Measurements from ENCODE around the gene DOCK10. TPM values are rescaled to one million over a fixed set of nuclear protein-coding genes. Genes with fewer than 3 reads are reported as not detected.

The DOCK10 gene
- total and polyA plus RNA-seq, 9 of the 15 experiments (the other 6 are each of a cell fraction or from before 2014, with no cell fraction given) = 0.01 to 0.87 (median 0.18) TPM

GRCh38 chr2:225090746-225091145 is 48.5 kb upstream of the DOCK10 start:
- Histone ChIP-seq H3K27ac (ENCODE audit: extremely low read depth, low read depth, low read length) (no peak overlapping the region), H3K9me1 (ENCODE audit: control insufficient read depth, insufficient read depth, low read length) (no peaks in the 10 kb centered on the region), H3K4me3 (no peak overlapping the region), H3K36me3 (ENCODE audit: control insufficient read depth, insufficient read depth, low read length) (no peaks in the 10 kb centered on the region), H3K9me3 (replicated peaks; ENCODE audit: control insufficient read depth, insufficient read depth, low read depth, low read length) (no peaks in the 10 kb centered on the region), H3K79me2 (ENCODE audit: control insufficient read depth, insufficient read depth, low read length) (no peaks in the 10 kb centered on the region), H3K27me3 (ENCODE audit: control insufficient read depth in 2 of 2, insufficient read depth in 2 of 2, low read length in 2 of 2) (no peaks in the 10 kb centered on the region), H3K4me1 (replicated peaks in 1 of 2; ENCODE audit: control insufficient read depth in 2 of 2, insufficient read depth in 2 of 2, low read length in 2 of 2) (no peaks in the 10 kb centered on the region), H4K20me1 (replicated peaks; ENCODE audit: control insufficient read depth, insufficient read depth, low read length) (no peaks in the 10 kb centered on the region), H2AFZ (ENCODE audit: low read depth, low read length) (no peak overlapping the region), H3K4me2 (ENCODE audit: insufficient read depth, low read length) (no peak overlapping the region), H3K9ac (ENCODE audit: insufficient read depth in 1 of 2, low read depth in 2 of 2, low read length in 2 of 2) (no peak overlapping the region)
- POLR2A ChIA-PET = no interaction called here
- DNase-seq (ENCODE audit: extremely low read depth in 1 of 4, low spot score in 3 of 4) (no peak), ATAC-seq (no peak), FAIRE-seq (no peak)
- in situ Hi-C loops (cut with MboI) (no loop called here), intact Hi-C loops (cut with micrococcal nuclease) (no loop called here)
- CTCF ChIA-PET (ENCODE audit: low intra/inter-chr PET ratio) = no interaction called here
- 4% methylated on average over 3 of the region's 3 CpGs for WGBS (ENCODE audit: insufficient coverage, low coverage, missing lambda C conversion rate)
- BruUV-seq (replicated peaks) = no TSS peak
- no peak for TF ChIP-seq CHCHD3 (CRISPR knock-in tag; IDR thresholded peaks at IDR 0.05)
- TF ChIP-seq ZBTB40 (IDR thresholded peaks at IDR 0.05) = no peak
- TF ChIP-seq ZBTB40 (CRISPR knock-in tag; IDR thresholded peaks at IDR 0.05) = no peak
- no peak for TF ChIP-seq HNRNPLL (IDR thresholded peaks at IDR 0.05; ENCODE audit: low read depth, low read length, poor library complexity, severe bottlenecking)
- no peak for TF ChIP-seq NFXL1 (CRISPR knock-in tag; IDR thresholded peaks at IDR 0.05)
- TF ChIP-seq MCM3 (IDR thresholded peaks at IDR 0.05) = no peak
- no peak for TF ChIP-seq KLF16 (IDR thresholded peaks at IDR 0.05)
- TF ChIP-seq TEAD2 (tag; IDR thresholded peaks at IDR 0.05) = no peak
- TF ChIP-seq FOXJ2 (tag; IDR thresholded peaks at IDR 0.05) = no peak
- no peak for TF ChIP-seq NR3C1 (CRISPR knock-in tag; IDR thresholded peaks at IDR 0.05)
- no peak for TF ChIP-seq HEY1 (CRISPR knock-in tag; IDR thresholded peaks at IDR 0.05; ENCODE audit: borderline replicate concordance)
- TF ChIP-seq DIDO1 (tag; IDR thresholded peaks at IDR 0.05; ENCODE audit: low read depth) = no peak
- TF ChIP-seq NR2C1 (IDR thresholded peaks at IDR 0.05) = no peak
- TF ChIP-seq NR2C1 (tag; IDR thresholded peaks at IDR 0.05) = no peak
- TF ChIP-seq TSC22D4 (tag; IDR thresholded peaks at IDR 0.05) = no peak
- TF ChIP-seq TRIM28 (IDR thresholded peaks at IDR 0.05) = no peak

All from K562 (cell line).